ENCODE measurements around the gene GDPD1.
"Not testable (repeated sequence)": the region's sequence is repeated elsewhere in the genome, so short reads cannot be mapped to it uniquely, and the experiment has no call there.

GRCh38 chr17:59179601-59180000, 40.7 kb upstream of the GDPD1 start:
- TF ChIP-seq, protein P1, sequence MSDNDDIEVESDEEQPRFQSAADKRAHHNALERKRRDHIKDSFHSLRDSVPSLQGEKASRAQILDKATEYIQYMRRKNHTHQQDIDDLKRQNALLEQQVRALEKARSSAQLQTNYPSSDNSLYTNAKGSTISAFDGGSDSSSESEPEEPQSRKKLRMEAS (IDR thresholded peaks at IDR 0.05), result not testable (repeated sequence)
- TF ChIP-seq JUND (IDR thresholded peaks at IDR 0.05); YY1 (IDR thresholded peaks at IDR 0.05); CTCF (IDR thresholded peaks at IDR 0.05; ENCODE audit: low read depth, low read length, missing input control); SP1 (IDR thresholded peaks at IDR 0.05); ZBTB33 (IDR thresholded peaks at IDR 0.05): not testable (repeated sequence)
- TF ChIP-seq, protein P2, sequence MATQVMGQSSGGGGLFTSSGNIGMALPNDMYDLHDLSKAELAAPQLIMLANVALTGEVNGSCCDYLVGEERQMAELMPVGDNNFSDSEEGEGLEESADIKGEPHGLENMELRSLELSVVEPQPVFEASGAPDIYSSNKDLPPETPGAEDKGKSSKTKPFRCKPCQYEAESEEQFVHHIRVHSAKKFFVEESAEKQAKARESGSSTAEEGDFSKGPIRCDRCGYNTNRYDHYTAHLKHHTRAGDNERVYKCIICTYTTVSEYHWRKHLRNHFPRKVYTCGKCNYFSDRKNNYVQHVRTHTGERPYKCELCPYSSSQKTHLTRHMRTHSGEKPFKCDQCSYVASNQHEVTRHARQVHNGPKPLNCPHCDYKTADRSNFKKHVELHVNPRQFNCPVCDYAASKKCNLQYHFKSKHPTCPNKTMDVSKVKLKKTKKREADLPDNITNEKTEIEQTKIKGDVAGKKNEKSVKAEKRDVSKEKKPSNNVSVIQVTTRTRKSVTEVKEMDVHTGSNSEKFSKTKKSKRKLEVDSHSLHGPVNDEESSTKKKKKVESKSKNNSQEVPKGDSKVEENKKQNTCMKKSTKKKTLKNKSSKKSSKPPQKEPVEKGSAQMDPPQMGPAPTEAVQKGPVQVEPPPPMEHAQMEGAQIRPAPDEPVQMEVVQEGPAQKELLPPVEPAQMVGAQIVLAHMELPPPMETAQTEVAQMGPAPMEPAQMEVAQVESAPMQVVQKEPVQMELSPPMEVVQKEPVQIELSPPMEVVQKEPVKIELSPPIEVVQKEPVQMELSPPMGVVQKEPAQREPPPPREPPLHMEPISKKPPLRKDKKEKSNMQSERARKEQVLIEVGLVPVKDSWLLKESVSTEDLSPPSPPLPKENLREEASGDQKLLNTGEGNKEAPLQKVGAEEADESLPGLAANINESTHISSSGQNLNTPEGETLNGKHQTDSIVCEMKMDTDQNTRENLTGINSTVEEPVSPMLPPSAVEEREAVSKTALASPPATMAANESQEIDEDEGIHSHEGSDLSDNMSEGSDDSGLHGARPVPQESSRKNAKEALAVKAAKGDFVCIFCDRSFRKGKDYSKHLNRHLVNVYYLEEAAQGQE (IDR thresholded peaks at IDR 0.05), result not testable (repeated sequence)
